ENCODE data around the gene AKR1B1. TPM values are rescaled to one million over a fixed set of nuclear protein-coding genes. Genes with fewer than 3 reads are reported as not detected.

Gene AKR1B1
- total and polyA plus RNA-seq, 2 of the 13 experiments (the other 11 are each of a cell fraction or from before 2014, with no cell fraction given): 89.9 to 133 TPM

- TF ChIP-seq TGIF2 (CRISPR knock-in tag; IDR thresholded peaks at IDR 0.05): no peak
- peak; percentile 14; the same call in 1 of the 2 replicates for TF ChIP-seq ZNF331 (CRISPR knock-in tag; IDR thresholded peaks at IDR 0.05)
- no peak for TF ChIP-seq FOXM1 (CRISPR knock-in tag; IDR thresholded peaks at IDR 0.05)
- TF ChIP-seq ZNF839 (CRISPR knock-in tag; IDR thresholded peaks at IDR 0.05; ENCODE audit: borderline replicate concordance): no peak
- TF ChIP-seq IKZF1 (IDR thresholded peaks at IDR 0.05): no peak
- TF ChIP-seq SNRNP70 (IDR thresholded peaks at IDR 0.05; ENCODE audit: low read depth, low read length): no peak
- 0 out of 2 replicates have a peak, but pooled peaks have one; percentile 49 for TF ChIP-seq ESRRA (CRISPR knock-in tag; IDR thresholded peaks at IDR 0.05; ENCODE audit: low read depth)
- TF ChIP-seq MYPOP (CRISPR knock-in tag; IDR thresholded peaks at IDR 0.05): peak; percentile 91
- peak; percentile 40; the same call in 1 of the 2 replicates for TF ChIP-seq ATF7-NPFF (CRISPR knock-in tag; IDR thresholded peaks at IDR 0.05; ENCODE audit: low read depth)
- TF ChIP-seq ZNF33B (CRISPR knock-in tag; IDR thresholded peaks at IDR 0.05): 0 out of 2 replicates have a peak, but pooled peaks have one; percentile 42
- TF ChIP-seq HMGXB3 (CRISPR knock-in tag; IDR thresholded peaks at IDR 0.05; ENCODE audit: borderline replicate concordance): peak; percentile 98
- no peak for TF ChIP-seq FOXO1 (CRISPR knock-in tag; IDR thresholded peaks at IDR 0.05)
- no peak; the same call in 1 of the 2 replicates for TF ChIP-seq ZNF580 (CRISPR knock-in tag; IDR thresholded peaks at IDR 0.05; ENCODE audit: borderline replicate concordance, low read depth)
- TF ChIP-seq CHCHD3 (CRISPR knock-in tag; IDR thresholded peaks at IDR 0.05): no peak; the same call in 1 of the 2 replicates
- TF ChIP-seq CHD4 (IDR thresholded peaks at IDR 0.05; ENCODE audit: borderline replicate concordance, low read length): no peak
- no peak; the same call in 1 of the 2 replicates for TF ChIP-seq ZSCAN12 (CRISPR knock-in tag; IDR thresholded peaks at IDR 0.05)
- no peak; the same call in 1 of the 2 replicates for TF ChIP-seq HIVEP1 (CRISPR knock-in tag; IDR thresholded peaks at IDR 0.05)
- no peak for TF ChIP-seq AKNA (CRISPR knock-in tag; IDR thresholded peaks at IDR 0.05; ENCODE audit: borderline replicate concordance)
These were observed at the start of gene AKR1B1 (continued) for GRCh38 chr7:134458806-134459698.

All from HepG2 (cell line).